PC-9 (cell line): Measurements from ENCODE around the gene SLC52A1. TPM values are rescaled to one million over a fixed set of nuclear protein-coding genes. Genes with fewer than 3 reads are reported as not detected.

ENCODE experiments used
- BruUV-seq: library from RNA; stranded (reverse); fragments of 400-500 nt; replicated peaks from 2 replicates; lab custom pipeline; 2021; lab: Mats Ljungman, UMichigan
- CTCF ChIA-PET: fragments of 300-600 bp; sonication (Branson Sonifier 250); formaldehyde crosslinking; loops from one replicate; lab custom pipeline; 2022; ENCODE audit warnings: antibody characterized with exemption; lab: Charles Lee
- POLR2A ChIA-PET: fragments of 300-600 bp; sonication (Branson Sonifier 250); formaldehyde crosslinking; loops from one replicate; lab custom pipeline; 2022; ENCODE audit warnings: antibody characterized with exemption; ENCODE audit not compliant: unreplicated experiment; lab: Charles Lee
- DNase-seq, 2 experiments: peaks; one replicate each; pipeline versions ENCODE4 v3.0.0 to v3.0.0-alpha.2; 2015 to 2022; ENCODE audit warnings: mixed read lengths in 1 of 2
- H2AFZ ChIP-seq: fragments of 200-600 bp; sonication (generic); 2 replicates; pipeline ENCODE4 v1.8.1; 2017; ENCODE audit warnings: antibody characterized with exemption
- H3F3A ChIP-seq: fragments of 200-600 bp; sonication (generic); 2 replicates; pipeline ENCODE4 v1.8.1; 2017; ENCODE audit warnings: antibody characterized with exemption, mild to moderate bottlenecking, low read depth; ENCODE audit not compliant: insufficient read depth
- H3K27ac ChIP-seq: fragments of 200-600 bp; sonication (generic); 2 replicates; pipeline ENCODE4 v1.6.1; 2016; ENCODE audit warnings: mixed run types
- H3K27me3 ChIP-seq: fragments of 200-600 bp; sonication (generic); 2 replicates; pipeline ENCODE4 v1.6.1; 2016; ENCODE audit warnings: low read depth, mixed run types; ENCODE audit not compliant: insufficient read depth
- H3K36me3 ChIP-seq: fragments of 200-600 bp; sonication (generic); 2 replicates; pipeline ENCODE4 v1.6.1; 2016; ENCODE audit warnings: low read depth, mixed run types
- H3K4me1 ChIP-seq: fragments of 200-600 bp; sonication (generic); replicated peaks from 2 replicates; pipeline ENCODE4 v1.6.1; 2016; ENCODE audit warnings: mixed run types; ENCODE audit not compliant: insufficient read depth
- H3K4me2 ChIP-seq: fragments of 200-600 bp; sonication (generic); 2 replicates; pipeline ENCODE4 v1.6.1; 2017; ENCODE audit warnings: mixed run types
- H3K4me3 ChIP-seq: fragments of 200-600 bp; sonication (generic); 2 replicates; pipeline ENCODE4 v1.6.1; 2016; ENCODE audit warnings: mixed run types
- H3K79me2 ChIP-seq: fragments of 200-600 bp; sonication (generic); 2 replicates; pipeline ENCODE4 v1.6.1; 2017; ENCODE audit warnings: low read depth, mixed run types
- H3K9me2 ChIP-seq: fragments of 200-600 bp; sonication (generic); 2 replicates; pipeline ENCODE4 v1.8.1; 2017; ENCODE audit warnings: mild to moderate bottlenecking; ENCODE audit not compliant: insufficient read depth
- H3K9me3 ChIP-seq: fragments of 200-600 bp; sonication (generic); 2 replicates; pipeline ENCODE4 v1.8.1; 2016; ENCODE audit warnings: low read depth; ENCODE audit not compliant: insufficient read depth
- H4K20me1 ChIP-seq: fragments of 200-600 bp; sonication (generic); 2 replicates; pipeline ENCODE4 v1.8.1; 2017; ENCODE audit not compliant: insufficient read depth
- EZH2 ChIP-seq: fragments of 200-600 bp; sonication (generic); IDR thresholded peaks from 2 replicates; pipeline ENCODE4 v1.8.0; 2017; ENCODE audit warnings: antibody characterized with exemption, low read depth
- intact Hi-C: fragments of 100-400 bp; cut with micrococcal nuclease; formaldehyde crosslinking; loops from one replicate; pipeline ENCODE4 v1.10.0; 2022; ENCODE audit not compliant: unreplicated experiment
- total RNA-seq: library from RNA; stranded (reverse); gene quantifications from 2 replicates; pipeline ENCODE4 v1.2.3, GENCODE V29; 2021
- TF ChIP-seq, protein P1 (sequence below): fragments of 200-600 bp; sonication (generic); conservative IDR thresholded peaks from 2 replicates; pipeline ENCODE4 v1.6.1; 2017; ENCODE audit warnings: mixed run types, antibody characterized with exemption, mild to moderate bottlenecking, moderate library complexity

The SLC52A1 gene
- total RNA-seq, 1 experiment from 2014 or later, result 0.28 TPM

DNA sequence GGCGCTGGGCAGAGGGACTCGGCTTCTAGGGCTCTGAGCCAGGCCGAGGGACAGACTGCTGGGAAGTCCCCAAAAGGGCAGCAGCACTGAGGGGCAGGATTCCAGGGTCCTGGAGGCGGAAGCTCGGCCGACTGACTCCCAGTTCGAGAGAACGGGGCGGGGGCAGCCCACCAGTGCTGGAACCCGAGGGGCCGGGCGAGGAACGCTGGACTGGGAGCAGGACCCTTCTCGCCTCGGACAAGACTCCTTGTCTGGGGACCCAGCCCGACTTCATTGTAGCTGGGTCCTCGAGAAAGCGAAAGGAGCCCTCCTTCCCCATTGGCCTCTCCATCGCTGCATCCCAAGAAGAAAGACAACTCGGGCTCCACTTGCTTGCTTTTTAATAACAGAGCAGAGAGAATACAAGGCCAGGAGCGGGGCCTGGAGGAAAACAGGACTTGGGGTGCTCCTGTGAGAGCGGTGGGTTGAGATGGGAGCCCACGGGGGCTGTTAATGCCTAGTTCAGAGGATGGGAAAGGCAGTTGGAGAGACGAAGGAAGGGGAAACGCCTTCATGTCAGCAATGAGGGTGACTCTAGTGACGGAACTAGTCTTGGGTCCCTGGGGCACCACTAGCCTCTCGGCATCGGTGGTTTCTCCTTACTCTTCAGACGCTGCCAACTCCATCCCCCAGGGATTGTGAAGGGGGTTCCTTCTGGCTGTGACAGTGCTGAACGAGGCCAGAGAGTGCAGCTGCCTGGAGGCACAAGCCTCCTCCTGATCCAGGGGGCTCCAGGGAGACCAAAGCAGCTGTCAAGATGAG is 47.3 kb downstream of the SLC52A1 start:
- H3K27me3 ChIP-seq, result no peaks in the 10 kb centered on the region
- ChIA-PET CTCF (interaction anchor here (0.6 to 2.0 kb wide), 2 partner anchors 20 to 79 kb away, joined by 9 to 10 read pairs; partner anchors contain the start of gene SPAG7), POLR2A (interaction anchor here (0.7 kb wide), 2 partner anchors 17 to 18 kb away, joined by 4 to 7 read pairs; no protein-coding TSS in a partner anchor)
- no peaks in the 10 kb centered on the region for H3K9me3 ChIP-seq
- TF ChIP-seq, protein P1, sequence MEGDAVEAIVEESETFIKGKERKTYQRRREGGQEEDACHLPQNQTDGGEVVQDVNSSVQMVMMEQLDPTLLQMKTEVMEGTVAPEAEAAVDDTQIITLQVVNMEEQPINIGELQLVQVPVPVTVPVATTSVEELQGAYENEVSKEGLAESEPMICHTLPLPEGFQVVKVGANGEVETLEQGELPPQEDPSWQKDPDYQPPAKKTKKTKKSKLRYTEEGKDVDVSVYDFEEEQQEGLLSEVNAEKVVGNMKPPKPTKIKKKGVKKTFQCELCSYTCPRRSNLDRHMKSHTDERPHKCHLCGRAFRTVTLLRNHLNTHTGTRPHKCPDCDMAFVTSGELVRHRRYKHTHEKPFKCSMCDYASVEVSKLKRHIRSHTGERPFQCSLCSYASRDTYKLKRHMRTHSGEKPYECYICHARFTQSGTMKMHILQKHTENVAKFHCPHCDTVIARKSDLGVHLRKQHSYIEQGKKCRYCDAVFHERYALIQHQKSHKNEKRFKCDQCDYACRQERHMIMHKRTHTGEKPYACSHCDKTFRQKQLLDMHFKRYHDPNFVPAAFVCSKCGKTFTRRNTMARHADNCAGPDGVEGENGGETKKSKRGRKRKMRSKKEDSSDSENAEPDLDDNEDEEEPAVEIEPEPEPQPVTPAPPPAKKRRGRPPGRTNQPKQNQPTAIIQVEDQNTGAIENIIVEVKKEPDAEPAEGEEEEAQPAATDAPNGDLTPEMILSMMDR, result no peak
- TF ChIP-seq EZH2, result no peak
- H3K27ac ChIP-seq, result peak overlapping the region; percentile 25
- DNase-seq, result no peak
- H3K4me2 ChIP-seq, result peak overlapping the region; percentile 93
- no peaks in the 10 kb centered on the region for H3K9me2 ChIP-seq
- H3K79me2 ChIP-seq, result no peaks in the 10 kb centered on the region
- H3K4me3 ChIP-seq, result peak overlapping the region; percentile 95
- intact Hi-C loops, result loop anchor here (1.0 kb wide), 3 partner anchors 21 to 85 kb away; partner anchors contain the start of genes CHRNE and SPAG7
- peak overlapping the region; percentile 98 for H2AFZ ChIP-seq
- H3K4me1 ChIP-seq, result peaks cover 23% of the 10 kb centered on the region
- H4K20me1 ChIP-seq, result no peaks in the 10 kb centered on the region
- BruUV-seq, result TSS peak; percentile 32
- H3F3A ChIP-seq, result peaks cover 40% of the 10 kb centered on the region
- H3K36me3 ChIP-seq, result no peaks in the 10 kb centered on the region

DNA sequence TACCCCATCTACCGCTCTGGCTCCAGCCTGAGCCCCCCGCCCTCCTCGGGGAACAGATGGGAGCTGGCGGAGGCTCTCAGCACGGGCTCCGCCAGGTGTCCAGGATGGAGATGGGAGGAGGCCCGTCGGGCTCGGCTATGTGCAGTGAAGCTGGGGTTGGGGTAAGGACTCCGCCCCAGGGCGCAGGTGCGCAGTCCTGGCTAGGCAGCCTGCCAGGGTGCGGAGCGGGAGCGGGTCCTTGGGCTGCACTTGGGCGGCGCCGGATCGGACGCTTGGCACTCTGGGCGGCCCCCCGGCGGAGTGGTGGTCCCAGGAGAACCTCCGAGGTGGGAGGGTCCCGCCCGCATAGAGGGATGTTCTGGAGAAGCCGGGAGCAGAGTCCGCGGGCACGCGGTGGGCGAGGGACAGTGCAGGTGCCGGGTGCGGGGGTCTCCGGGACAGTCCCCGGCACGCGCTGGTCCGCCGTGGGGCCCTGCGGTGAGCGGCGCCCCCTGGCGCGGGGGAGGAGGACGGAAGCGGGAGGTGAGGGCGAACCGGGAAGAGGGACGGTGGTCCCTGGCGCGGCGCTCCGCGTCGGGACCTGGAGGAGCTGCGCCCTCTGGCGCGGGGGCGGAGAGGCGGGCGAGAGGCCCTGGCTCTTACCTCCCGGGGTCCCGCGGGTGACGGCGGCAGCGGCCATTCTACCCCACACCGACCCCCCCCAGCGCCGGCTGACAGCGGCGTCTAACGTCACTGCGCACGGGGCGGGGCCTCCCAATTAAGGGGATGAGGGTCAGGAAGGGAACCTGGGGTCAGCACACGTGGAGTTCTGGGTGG is 48.1 kb downstream of the SLC52A1 start, which contains the start of gene CAMTA2:
Gene CAMTA2 (minus strand): TSS at position 725 of the 816 bp plus-strand sequence. CDS start 1,453 bp downstream, outside the sequence.
- Histone ChIP-seq H2AFZ (peak within 1 kb of the TSS; percentile 98), H3K27me3 (no peaks in the 10 kb centered on the region), H3K4me2 (peak within 1 kb of the TSS; percentile 93), H3K27ac (peak within 1 kb of the TSS; percentile 25), H3K9me2 (no peaks in the 10 kb centered on the region), H3K79me2 (no peaks in the 10 kb centered on the region), H3F3A (peaks cover 40% of the 10 kb centered on the region), H3K36me3 (no peaks in the 10 kb centered on the region), H4K20me1 (no peaks in the 10 kb centered on the region), H3K4me1 (peaks cover 23% of the 10 kb centered on the region), H3K4me3 (peak within 1 kb of the TSS; percentile 95), H3K9me3 (no peaks in the 10 kb centered on the region)
- ChIA-PET CTCF (interaction anchor here (1.1 to 2.0 kb wide), 2 partner anchors 19 to 78 kb away, joined by 5 to 10 read pairs; partner anchors contain the start of gene SPAG7), POLR2A (interaction anchor here (0.6 to 1.0 kb wide), 7 partner anchors 11 to 466 kb away, joined by 3 to 7 read pairs (median 4); partner anchors contain the start of genes KIF1C, RNF167, SLC25A11 and SPAG7)
- DNase-seq, result peak; percentile 57 to 82
- intact Hi-C loops, result loop anchor here (1.0 kb wide), 3 partner anchors 20 to 84 kb away; partner anchors contain the start of genes CHRNE and SPAG7
- no peak for TF ChIP-seq EZH2
- TF ChIP-seq, protein P1, result peak; percentile 79
- no TSS peak for BruUV-seq
